Esophagus squamous epithelium (tissue), 5 donors: ENCODE results near the gene SYT2. TPM values are rescaled to one million over a fixed set of nuclear protein-coding genes. Genes with fewer than 3 reads are reported as not detected.

Experiments used
- DNase-seq: peaks from one replicate; lab custom pipeline; 2025; lab: John Stamatoyannopoulos, UW
- H3K27ac ChIP-seq, 4 donors: fragments of 200-600 bp; sonication (generic); one replicate each; pipeline ENCODE4 v1.5.1; 2016 to 2019; ENCODE audit warnings: mild to moderate bottlenecking in 1 of 4
- H3K27me3 ChIP-seq, 4 donors: fragments of 200-600 bp; sonication (generic); 1 replicate in 3 of 4; 2 replicates in 1 of 4; pipeline versions ENCODE4 v1.5.1 to v1.6.0; 2017 to 2021; ENCODE audit warnings: antibody characterized with exemption in 1 of 4
- H3K36me3 ChIP-seq, 3 donors: fragments of 200-600 bp; sonication (generic); one replicate each; pipeline ENCODE4 v1.5.1; 2016 to 2019
- H3K4me1 ChIP-seq, 3 donors: fragments of 200-600 bp; sonication (generic); one replicate each; pipeline ENCODE4 v1.5.1; 2017 to 2019
- H3K4me3 ChIP-seq, 4 donors: fragments of 200-600 bp; sonication (generic); 1 replicate in 3 of 4; 2 replicates in 1 of 4; pipeline ENCODE4 v1.5.1; 2016 to 2019; ENCODE audit warnings: mild to moderate bottlenecking in 2 of 4, moderate library complexity in 1 of 4
- H3K9me3 ChIP-seq, 3 donors: fragments of 200-600 bp; sonication (generic); one replicate each; pipeline ENCODE4 v1.5.1; 2016 to 2019
- POLR2A ChIP-seq, 4 donors: fragments of 450-650 bp; IDR thresholded peaks; one replicate each; pipeline ENCODE4 v1.6.1; 2017; ENCODE audit warnings: antibody characterized with exemption in 4 of 4, mild to moderate bottlenecking in 4 of 4, moderate library complexity in 3 of 4
- WGBS, 2 donors: methylation state at CpG; one replicate each; pipeline ENCODE4 v1.1.5; 2018; 5-methylcytosine and 5-hydroxymethylcytosine counted together
- intact Hi-C: fragments of 100-400 bp; cut with DNase I; formaldehyde crosslinking; loops from one replicate; pipeline ENCODE4 v1.15.0; 2022
- total RNA-seq, 4 donors: library from RNA; depleted of rRNA; stranded (reverse); fragments of >200 nt; gene quantifications; one replicate each; pipeline ENCODE4 v1.1.0, GENCODE V29; 2016
- TF ChIP-seq, protein P1 (sequence below), 6 experiments: fragments of 450-650 bp in 4 of 6; fragments of 200-600 bp in 2 of 6; sonication (generic) in 2 of 6; IDR thresholded peaks; one replicate each; pipeline ENCODE4 v1.5.1; 2016 to 2019; ENCODE audit warnings: antibody characterized with exemption in 6 of 6, mild to moderate bottlenecking in 4 of 6, moderate library complexity in 4 of 6
- donor health status: DM: yes; HTN: yes; CAD: no.

SYT2 gene
- total RNA-seq, 4 donors from 2014 or later = not detected

DNA sequence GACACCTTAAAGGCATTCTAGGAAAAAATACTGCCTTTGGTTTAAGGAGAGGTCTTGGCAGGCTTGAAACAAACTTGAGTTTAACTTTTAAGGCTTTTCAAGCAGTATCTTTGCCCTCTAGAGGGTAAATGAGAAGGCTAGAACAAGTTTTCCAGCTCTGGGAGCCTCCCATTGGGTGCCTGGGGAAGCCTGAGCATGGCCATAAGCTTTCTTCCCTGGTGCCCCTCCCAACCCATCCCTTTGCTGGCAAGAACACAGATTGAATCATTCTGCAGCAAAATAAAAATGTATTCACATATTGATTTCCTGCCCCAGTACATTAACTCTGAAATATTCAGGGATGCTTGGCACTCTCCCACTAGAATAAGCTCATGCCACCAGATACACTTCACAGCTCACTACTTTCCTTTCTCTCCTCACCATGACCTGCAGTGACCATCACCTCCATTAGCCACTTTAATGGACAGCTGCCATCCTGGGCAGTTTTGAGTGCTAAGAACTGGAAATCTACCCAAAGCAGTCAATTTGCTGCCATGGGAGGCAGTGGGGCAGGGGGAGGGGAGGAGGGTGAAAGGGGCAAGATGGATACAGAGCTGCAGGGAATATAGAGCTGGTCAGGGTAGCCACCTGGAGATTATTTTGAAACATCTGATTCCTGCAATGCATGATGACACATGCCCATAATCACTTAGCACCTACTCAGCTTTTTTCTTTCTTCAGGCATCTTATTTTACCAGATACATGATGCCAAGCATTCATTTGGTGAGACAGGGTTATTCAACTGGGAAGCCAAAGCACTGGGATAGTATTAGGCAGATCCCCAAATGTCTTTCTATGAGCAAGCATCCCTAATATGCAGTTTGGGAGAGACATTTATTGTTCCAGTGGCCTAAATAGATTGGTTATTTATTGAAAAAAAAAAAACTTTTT is 140.6 kb downstream of the SYT2 start:
- peaks cover 0 to 92% (median 30%) of the 10 kb centered on the region in 3 donors for H3K4me1 ChIP-seq
- no peak for DNase-seq

DNA sequence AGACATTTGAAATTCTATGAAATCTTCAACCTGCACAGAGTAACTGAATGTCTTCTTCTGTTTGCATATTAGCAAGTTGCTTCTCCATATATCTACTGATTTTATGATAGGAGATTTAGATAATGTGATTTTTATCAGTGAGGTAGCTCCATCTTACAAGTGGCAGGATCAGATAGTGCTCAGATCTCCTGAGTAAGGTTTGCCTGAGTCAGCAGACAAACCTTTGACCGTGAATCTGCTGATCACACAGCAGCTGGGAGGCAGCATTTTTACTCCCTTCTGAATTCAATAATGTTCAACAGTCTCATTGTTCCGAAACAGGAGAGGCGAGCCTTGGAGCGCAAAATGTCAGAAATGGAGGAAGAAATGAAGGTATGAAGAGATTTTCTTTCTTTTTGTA is 141.4 kb downstream of the SYT2 start:
- Histone ChIP-seq H3K27me3 (no peaks in the 10 kb centered on the region), H3K36me3 (peaks cover 0 to 64% (median 4%) of the 10 kb centered on the region in 3 donors), H3K9me3 (no peaks in the 10 kb centered on the region), H3K27ac (peak overlapping the region in 3 of 4 donors; percentile 27 to 71 (median 68)), H3K4me3 (no peak overlapping the region), H3K4me1 (peaks cover 0 to 86% (median 30%) of the 10 kb centered on the region in 3 donors)
- DNase-seq = no peak
- intact Hi-C loops = loop anchor here (5.0 kb wide), 1 partner anchor 57 kb away; no protein-coding TSS in a partner anchor
- WGBS, 2 donors = 70 to 71% methylated on average over 4 of the region's 4 CpGs
- TF ChIP-seq POLR2A (IDR thresholded peaks at IDR 0.05) = no peak
- TF ChIP-seq, protein P1, sequence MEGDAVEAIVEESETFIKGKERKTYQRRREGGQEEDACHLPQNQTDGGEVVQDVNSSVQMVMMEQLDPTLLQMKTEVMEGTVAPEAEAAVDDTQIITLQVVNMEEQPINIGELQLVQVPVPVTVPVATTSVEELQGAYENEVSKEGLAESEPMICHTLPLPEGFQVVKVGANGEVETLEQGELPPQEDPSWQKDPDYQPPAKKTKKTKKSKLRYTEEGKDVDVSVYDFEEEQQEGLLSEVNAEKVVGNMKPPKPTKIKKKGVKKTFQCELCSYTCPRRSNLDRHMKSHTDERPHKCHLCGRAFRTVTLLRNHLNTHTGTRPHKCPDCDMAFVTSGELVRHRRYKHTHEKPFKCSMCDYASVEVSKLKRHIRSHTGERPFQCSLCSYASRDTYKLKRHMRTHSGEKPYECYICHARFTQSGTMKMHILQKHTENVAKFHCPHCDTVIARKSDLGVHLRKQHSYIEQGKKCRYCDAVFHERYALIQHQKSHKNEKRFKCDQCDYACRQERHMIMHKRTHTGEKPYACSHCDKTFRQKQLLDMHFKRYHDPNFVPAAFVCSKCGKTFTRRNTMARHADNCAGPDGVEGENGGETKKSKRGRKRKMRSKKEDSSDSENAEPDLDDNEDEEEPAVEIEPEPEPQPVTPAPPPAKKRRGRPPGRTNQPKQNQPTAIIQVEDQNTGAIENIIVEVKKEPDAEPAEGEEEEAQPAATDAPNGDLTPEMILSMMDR (IDR thresholded peaks at IDR 0.05) = no peak

More for the DNA sequence above, 140.6 kb downstream of the SYT2 start:
- TF ChIP-seq, protein P1 (IDR thresholded peaks at IDR 0.05) = no peak
- no peak for TF ChIP-seq POLR2A (IDR thresholded peaks at IDR 0.05)
- Histone ChIP-seq H3K27ac (peak overlapping the region; percentile 25 to 71 (median 60)), H3K4me3 (no peak overlapping the region), H3K27me3 (no peaks in the 10 kb centered on the region), H3K36me3 (peaks cover 0 to 60% (median 0%) of the 10 kb centered on the region in 3 donors), H3K9me3 (no peaks in the 10 kb centered on the region)
- intact Hi-C loops = loop anchor here (5.0 kb wide), 1 partner anchor 57 kb away; no protein-coding TSS in a partner anchor

- 68% methylated on average over 2 of the region's 2 CpGs; no CpG with 5 or more reads in 1 of the 2 donors for WGBS, 2 donors
- Histone ChIP-seq H3K36me3 (peaks cover 0 to 68% (median 4%) of the 10 kb centered on the region in 3 donors), H3K4me3 (no peak overlapping the region), H3K4me1 (peaks cover 0 to 86% (median 30%) of the 10 kb centered on the region in 3 donors), H3K27ac (peak overlapping the region in 3 of 4 donors; percentile 27 to 71 (median 68)), H3K9me3 (no peaks in the 10 kb centered on the region), H3K27me3 (no peaks in the 10 kb centered on the region)
- no peak for TF ChIP-seq POLR2A (IDR thresholded peaks at IDR 0.05)
- TF ChIP-seq, protein P1 (IDR thresholded peaks at IDR 0.05) = no peak
- intact Hi-C loops = loop anchor here (5.0 kb wide), 1 partner anchor 56 kb away; no protein-coding TSS in a partner anchor
- DNase-seq = no peak
Observed at GRCh38 chr1:202568410-202568809, 141.8 kb downstream of the SYT2 start.

GRCh38 chr1:202567738-202568137 is 142.5 kb downstream of the SYT2 start:
- WGBS, 2 donors = 45 to 69% methylated on average over 4 of the region's 4 CpGs

More at GRCh38 chr1:202567738-202568137, 142.5 kb downstream of the SYT2 start:
- no peak for TF ChIP-seq POLR2A (IDR thresholded peaks at IDR 0.05)
- TF ChIP-seq, protein P1 (IDR thresholded peaks at IDR 0.05) = no peak
- DNase-seq = no peak
- Histone ChIP-seq H3K36me3 (peaks cover 0 to 73% (median 4%) of the 10 kb centered on the region in 3 donors), H3K4me1 (peaks cover 0 to 87% (median 30%) of the 10 kb centered on the region in 3 donors), H3K4me3 (no peak overlapping the region), H3K27ac (peak overlapping the region; percentile 0 to 71 (median 48)), H3K9me3 (no peaks in the 10 kb centered on the region), H3K27me3 (no peaks in the 10 kb centered on the region)
- intact Hi-C loops = loop anchor here (5.0 kb wide), 1 partner anchor 55 kb away; no protein-coding TSS in a partner anchor
